GM23338 (cell line): ENCODE measurements around the gene FOXK2.

Experiments
- CTCF ChIP-seq, 2 experiments: fragments of 200-600 bp in 1 of 2; sonication (generic) in 1 of 2; conservative IDR thresholded peaks; 2 replicates each; pipeline versions ENCODE4 v1.5.1 to v1.6.1; 2016 to 2017; ENCODE audit warnings: antibody characterized with exemption in 2 of 2, low read depth in 2 of 2, mild to moderate bottlenecking in 2 of 2, moderate library complexity in 1 of 2
- EZH2 ChIP-seq: fragments of 200-600 bp; sonication (generic); IDR thresholded peaks from one replicate; pipeline ENCODE4 v1.8.0; 2017; ENCODE audit warnings: antibody characterized with exemption, mild to moderate bottlenecking, low read depth; ENCODE audit not compliant: unreplicated experiment
- REST ChIP-seq: IDR thresholded peaks from one replicate; pipeline ENCODE4 v1.6.1; 2018; ENCODE audit warnings: antibody characterized with exemption; ENCODE audit not compliant: unreplicated experiment

DNA sequence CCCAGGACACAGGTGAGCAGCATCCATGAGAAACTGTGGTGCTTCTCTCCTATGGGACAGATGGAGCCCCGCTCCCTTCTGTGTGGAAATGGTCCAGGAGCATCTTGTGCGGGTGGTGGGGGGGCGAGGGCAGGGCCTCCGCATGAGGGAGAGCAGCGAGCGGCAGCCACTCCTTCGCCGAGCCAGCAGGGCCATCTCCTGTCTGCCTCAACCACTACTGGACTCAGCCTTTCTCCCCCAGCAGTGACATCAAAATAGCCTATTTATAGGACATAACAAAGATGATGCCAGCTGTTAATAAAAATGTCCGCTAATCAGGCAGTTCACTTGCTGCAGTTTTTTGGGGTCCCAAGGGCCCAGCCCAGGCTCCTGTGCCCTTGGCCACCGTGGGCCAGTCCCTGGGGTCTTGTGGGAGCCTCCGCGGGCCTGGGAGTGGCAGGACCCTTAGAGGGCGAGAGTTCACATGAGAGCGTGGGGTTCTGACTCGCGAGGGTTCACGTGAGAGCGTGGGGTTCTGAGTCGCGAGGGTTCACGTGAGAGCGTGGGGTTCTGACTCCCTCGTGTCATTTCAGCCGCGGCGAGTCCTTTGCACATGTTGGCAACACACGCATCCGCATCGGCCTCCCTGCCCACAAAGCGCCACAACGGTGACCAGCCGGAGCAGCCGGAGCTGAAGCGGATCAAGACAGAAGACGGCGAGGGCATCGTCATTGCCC is 81.4 kb downstream of the FOXK2 start:
- TF ChIP-seq CTCF (conservative IDR thresholded peaks at IDR 0.05; ENCODE audit: low read depth in 2 of 2) (no peak), EZH2 (no peak), REST (no peak)
